Uterus (tissue), 2 donors: ENCODE results near the gene ATP6V1E1.

ENCODE experiments used
- CTCF ChIP-seq, 4 experiments: fragments of 200-600 bp in 2 of 4; fragments of 450-650 bp in 2 of 4; sonication (generic) in 2 of 4; IDR thresholded peaks; one replicate each; pipeline ENCODE4 v1.5.1; 2016 to 2019; ENCODE audit warnings: antibody characterized with exemption in 4 of 4, mild to moderate bottlenecking in 2 of 4, moderate library complexity in 1 of 4
- POLR2A ChIP-seq, 2 donors: fragments of 450-650 bp; IDR thresholded peaks; one replicate each; pipeline ENCODE4 v1.6.1; 2016; ENCODE audit warnings: antibody characterized with exemption in 2 of 2, mild to moderate bottlenecking in 1 of 2, moderate library complexity in 1 of 2

- TF ChIP-seq CTCF (IDR thresholded peaks at IDR 0.05) (no peak), POLR2A (IDR thresholded peaks at IDR 0.05) (no peak)
Measured at GRCh38 chr22:17554814-17555213, 73.7 kb downstream of the ATP6V1E1 start.
